SW480 (cell line): ENCODE measurements around the gene LRP3.

Experiments used
- DNase-seq: peaks from one replicate; pipeline ENCODE4 v3.0.0-alpha.2; 2016; ENCODE audit warnings: low spot score

LRP3 gene

DNA sequence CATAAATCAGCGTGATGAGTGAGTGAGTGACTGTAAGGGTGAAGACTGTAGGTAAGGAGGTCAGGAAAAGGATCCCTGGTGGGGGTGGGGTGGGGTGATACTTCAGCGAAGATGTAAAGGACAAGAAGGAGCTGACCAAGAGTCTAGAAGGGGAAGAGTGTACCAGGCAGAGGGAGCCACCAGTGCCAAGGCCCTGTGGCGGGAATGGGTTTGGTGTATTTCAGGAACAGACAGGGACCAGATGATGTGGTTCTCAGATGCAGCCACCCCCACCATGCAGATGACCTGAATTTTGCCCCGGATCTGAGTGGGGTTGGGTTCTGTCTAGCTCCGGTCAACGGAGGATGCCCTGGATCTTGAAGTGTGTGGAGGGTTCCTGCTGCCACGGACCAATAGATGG, 61.7 kb downstream of the LRP3 start:
- no peak for DNase-seq

DNA sequence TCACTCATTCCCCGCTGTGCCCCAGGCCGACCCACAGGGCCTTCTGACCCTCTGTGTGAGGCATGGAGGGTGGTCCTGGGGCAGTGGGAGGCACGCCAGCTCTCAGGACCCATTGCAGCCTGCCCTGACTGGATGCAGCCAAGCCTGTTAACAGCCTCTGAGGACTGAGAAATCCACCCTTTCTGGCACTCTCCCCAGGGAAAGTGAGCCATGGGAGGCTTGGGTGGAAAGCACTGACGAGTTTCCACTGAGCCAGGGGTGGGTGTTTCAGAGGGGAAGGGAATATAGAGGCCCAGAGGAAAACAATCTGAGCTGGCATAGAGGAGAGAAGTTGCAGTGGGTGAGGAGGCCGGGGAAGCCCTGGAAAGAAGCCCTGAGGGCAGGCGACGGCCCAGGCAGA, 62.1 kb downstream of the LRP3 start:
- no peak for DNase-seq

DNA sequence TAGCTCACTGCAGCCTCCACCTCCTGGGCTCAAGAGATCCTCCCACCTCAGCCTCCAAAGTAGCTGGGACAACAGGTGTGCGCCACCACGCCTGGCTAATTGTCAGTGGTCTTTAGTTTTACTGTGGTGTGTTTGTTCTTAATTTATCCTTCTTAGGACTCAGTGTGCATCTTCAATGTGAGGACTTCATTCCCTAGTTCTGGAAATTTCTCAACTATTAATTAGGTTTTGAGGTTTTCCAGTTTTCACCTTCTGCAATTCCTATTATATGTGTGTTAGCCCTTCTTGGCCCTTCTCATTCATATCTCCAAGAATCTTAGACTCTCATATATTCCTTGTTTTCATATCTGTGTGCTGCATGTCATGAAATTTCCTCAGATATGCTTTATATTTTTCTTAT, 63.7 kb downstream of the LRP3 start:
- no peak for DNase-seq
